ENCODE results near the gene USP50.

The USP50 gene

DNA sequence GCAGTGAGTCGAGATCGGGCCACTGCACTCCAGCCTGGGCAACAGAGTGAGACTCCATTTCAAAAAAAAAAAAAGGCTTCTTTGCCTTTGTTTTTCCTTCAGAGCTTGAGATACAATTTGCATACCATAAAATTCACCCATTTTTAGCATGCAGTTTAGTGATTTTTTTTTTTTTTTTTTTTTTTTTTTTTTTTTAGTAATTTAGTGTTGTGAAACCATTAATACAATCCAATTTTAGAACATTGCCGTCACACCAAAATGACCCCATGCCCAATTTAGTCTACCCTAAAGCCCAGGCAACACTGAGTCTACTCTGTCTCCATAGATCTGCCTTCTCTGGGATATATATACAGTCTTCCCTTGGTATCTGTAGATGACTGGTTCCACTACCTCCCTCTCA, 61.1 kb downstream of the USP50 start:
- Histone ChIP-seq H3K4me1 (no peaks in the 10 kb centered on the region), H3K27me3 (no peaks in the 10 kb centered on the region), H3K9me3 (no peaks in the 10 kb centered on the region), H3K4me3 (no peak overlapping the region), H3K36me3 (peaks cover 36 to 79% (median 58%) of the 10 kb centered on the region in 3 donors), H3K27ac (no peak overlapping the region)
- intact Hi-C loops (cut with DNase I; ENCODE audit: low total_unique reads): no loop called here
- no peak for TF ChIP-seq CTCF (IDR thresholded peaks at IDR 0.05)
- no peak for DNase-seq

GRCh38 chr15:50484781-50485180, 61.7 kb downstream of the USP50 start:
- DNase-seq: no peak
- intact Hi-C loops (cut with DNase I; ENCODE audit: low total_unique reads): no loop called here
- H3K36me3 ChIP-seq: peaks cover 36 to 79% (median 58%) of the 10 kb centered on the region in 3 donors

DNA sequence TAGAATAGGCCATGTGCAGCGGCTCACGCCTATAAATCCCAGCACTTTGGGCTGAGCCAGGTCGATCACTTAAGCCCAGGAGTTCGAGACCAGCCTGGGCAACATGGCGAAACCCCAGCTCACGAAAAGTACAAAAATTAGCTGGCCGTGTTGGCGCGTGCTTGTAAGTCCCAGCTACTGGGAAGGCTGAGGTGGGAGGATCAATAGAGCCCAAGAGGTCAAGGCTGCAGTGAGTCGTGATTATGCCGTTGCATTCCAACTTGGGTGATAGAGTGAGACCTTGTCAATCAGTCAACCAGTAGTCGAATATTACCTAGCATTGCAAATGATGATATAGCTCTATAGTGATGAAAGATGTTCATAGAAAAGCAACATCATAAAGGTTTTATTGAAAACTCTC, 70.3 kb downstream of the USP50 start:
- no peak for DNase-seq
- Histone ChIP-seq H3K27ac (no peak overlapping the region), H3K4me3 (no peak overlapping the region), H3K27me3 (no peaks in the 10 kb centered on the region), H3K9me3 (no peaks in the 10 kb centered on the region), H3K36me3 (peaks cover 59 to 77% (median 65%) of the 10 kb centered on the region in 3 donors), H3K4me1 (no peaks in the 10 kb centered on the region)
- no peak for TF ChIP-seq CTCF (IDR thresholded peaks at IDR 0.05)
- intact Hi-C loops (cut with DNase I; ENCODE audit: low total_unique reads): no loop called here

More at GRCh38 chr15:50484781-50485180, 61.7 kb downstream of the USP50 start:
- no peaks in the 10 kb centered on the region for H3K9me3 ChIP-seq
- H3K27me3 ChIP-seq: no peaks in the 10 kb centered on the region
- H3K4me1 ChIP-seq: no peaks in the 10 kb centered on the region
- H3K27ac ChIP-seq: no peak overlapping the region
- no peak for TF ChIP-seq CTCF (IDR thresholded peaks at IDR 0.05)
- no peak overlapping the region for H3K4me3 ChIP-seq

GRCh38 chr15:50471072-50471471, 75.4 kb downstream of the USP50 start:
- no peak overlapping the region for H3K27ac ChIP-seq
- H3K4me3 ChIP-seq: no peak overlapping the region
- peaks cover 32 to 73% (median 58%) of the 10 kb centered on the region in 3 donors for H3K36me3 ChIP-seq
- no peaks in the 10 kb centered on the region for H3K27me3 ChIP-seq
- H3K9me3 ChIP-seq: no peaks in the 10 kb centered on the region
- H3K4me1 ChIP-seq: no peaks in the 10 kb centered on the region
- intact Hi-C loops (cut with DNase I; ENCODE audit: low total_unique reads): no loop called here
- no peak for TF ChIP-seq CTCF (IDR thresholded peaks at IDR 0.05)
- DNase-seq: no peak

- Histone ChIP-seq H3K27me3 (no peaks in the 10 kb centered on the region), H3K27ac (no peak overlapping the region), H3K4me1 (no peaks in the 10 kb centered on the region), H3K36me3 (peaks cover 21 to 79% (median 63%) of the 10 kb centered on the region in 3 donors), H3K4me3 (no peak overlapping the region), H3K9me3 (no peaks in the 10 kb centered on the region)
- TF ChIP-seq CTCF (IDR thresholded peaks at IDR 0.05): no peak
- intact Hi-C loops (cut with DNase I; ENCODE audit: low total_unique reads): no loop called here
- DNase-seq: no peak
These were observed 82.8 kb downstream of the USP50 start for GRCh38 chr15:50463423-50464358.
